KG1 (cell line): ENCODE data around the gene GALNT12.

ENCODE experiments used
- DNase-seq: peaks from one replicate; lab custom pipeline; 2025; lab: John Stamatoyannopoulos, UW

Gene GALNT12, protein sequence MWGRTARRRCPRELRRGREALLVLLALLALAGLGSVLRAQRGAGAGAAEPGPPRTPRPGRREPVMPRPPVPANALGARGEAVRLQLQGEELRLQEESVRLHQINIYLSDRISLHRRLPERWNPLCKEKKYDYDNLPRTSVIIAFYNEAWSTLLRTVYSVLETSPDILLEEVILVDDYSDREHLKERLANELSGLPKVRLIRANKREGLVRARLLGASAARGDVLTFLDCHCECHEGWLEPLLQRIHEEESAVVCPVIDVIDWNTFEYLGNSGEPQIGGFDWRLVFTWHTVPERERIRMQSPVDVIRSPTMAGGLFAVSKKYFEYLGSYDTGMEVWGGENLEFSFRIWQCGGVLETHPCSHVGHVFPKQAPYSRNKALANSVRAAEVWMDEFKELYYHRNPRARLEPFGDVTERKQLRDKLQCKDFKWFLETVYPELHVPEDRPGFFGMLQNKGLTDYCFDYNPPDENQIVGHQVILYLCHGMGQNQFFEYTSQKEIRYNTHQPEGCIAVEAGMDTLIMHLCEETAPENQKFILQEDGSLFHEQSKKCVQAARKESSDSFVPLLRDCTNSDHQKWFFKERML

DNA sequence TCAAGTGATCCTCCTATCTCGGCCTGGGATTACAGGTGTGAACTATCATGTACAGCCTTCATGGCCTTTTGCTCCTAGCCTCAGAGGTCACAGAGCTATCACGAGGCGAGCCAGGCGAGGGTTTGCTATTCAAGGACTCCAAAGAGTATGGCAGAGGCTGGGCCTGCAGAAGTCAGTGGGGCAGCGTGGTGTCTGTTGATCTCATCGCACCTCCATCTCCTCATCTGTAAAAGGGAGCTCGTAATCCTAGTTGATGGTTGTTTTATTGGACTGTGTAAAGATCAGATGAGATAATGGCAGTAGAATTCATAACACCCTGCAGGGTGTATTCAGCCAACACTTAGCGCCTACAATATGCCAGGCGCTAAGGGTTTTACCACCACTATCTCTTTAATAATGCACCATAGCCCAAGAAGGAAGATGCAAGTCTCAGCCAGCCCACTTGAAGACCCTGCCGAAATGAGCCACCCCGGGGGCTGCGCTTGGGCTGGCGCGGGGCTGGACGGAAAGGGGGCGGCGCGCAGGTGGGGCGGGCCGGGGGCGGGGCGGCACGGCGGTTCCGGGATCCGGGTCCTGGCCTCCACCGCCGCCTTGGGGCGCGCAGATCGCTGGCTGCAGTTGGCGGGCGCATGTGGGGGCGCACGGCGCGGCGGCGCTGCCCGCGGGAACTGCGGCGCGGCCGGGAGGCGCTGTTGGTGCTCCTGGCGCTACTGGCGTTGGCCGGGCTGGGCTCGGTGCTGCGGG is at the start of gene GALNT12:
TSS of gene GALNT12 (plus strand) at position 601 of the 744 bp plus-strand sequence. CDS start at position 630, 29 bp downstream.
- DNase-seq, result no peak

- DNase-seq, result no peak
These were observed 47.2 kb upstream of the GALNT12 start for GRCh38 chr9:98760231-98760630.

DNA sequence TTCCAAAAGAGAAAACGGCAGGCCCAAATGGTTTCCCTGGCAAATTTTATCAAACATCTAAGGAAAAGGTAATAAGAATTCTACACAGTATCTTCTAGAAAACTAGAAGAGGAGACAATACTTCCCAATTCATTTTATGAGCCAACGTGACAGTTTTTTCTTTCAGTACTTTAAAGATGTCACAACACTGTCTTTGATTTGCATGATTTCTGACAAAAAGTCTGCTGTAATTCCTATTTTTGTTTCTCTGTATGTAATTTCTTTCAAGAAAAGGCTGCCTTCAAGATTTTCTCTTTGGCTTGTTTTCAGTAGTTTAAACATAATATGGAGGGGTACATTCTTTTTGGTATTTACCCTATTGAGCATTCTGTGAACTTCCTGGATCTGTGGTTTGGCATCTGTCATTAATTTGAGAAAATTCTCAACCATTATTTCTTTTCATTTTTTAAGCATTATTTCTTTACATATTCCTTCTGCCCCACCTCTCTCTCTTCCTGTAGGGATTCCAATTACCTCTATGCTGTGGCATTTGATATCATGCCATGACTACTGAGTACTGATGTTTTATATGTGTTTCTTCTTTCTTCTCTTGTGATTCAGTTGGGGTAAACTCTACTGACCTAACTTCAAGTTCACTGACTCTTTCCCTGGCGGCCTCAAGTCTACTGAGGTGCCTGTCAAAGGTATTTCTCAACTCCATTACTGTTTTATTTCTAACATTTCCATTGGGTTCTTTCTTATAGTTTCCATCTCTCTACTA is 43.3 kb upstream of the GALNT12 start:
- DNase-seq, result no peak

DNA sequence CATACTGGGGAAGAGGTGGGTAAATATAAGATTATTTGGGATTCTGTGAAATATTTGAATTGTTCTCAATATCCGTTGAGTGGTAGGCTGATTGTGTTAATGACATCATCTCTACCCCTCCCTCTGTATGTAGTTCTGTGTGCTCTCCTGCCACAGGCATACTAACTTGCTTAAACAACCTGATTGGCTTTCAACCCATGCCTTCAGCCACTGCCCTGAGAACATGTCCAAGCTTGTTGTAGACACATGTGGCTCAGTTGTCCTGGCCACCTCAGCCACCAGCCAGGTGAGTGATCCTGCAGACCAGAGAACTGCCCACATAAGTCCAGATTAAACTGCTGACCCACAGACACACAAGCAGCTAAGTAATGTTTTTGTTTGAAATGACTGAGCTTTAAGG is 42.2 kb upstream of the GALNT12 start:
- no peak for DNase-seq

DNA sequence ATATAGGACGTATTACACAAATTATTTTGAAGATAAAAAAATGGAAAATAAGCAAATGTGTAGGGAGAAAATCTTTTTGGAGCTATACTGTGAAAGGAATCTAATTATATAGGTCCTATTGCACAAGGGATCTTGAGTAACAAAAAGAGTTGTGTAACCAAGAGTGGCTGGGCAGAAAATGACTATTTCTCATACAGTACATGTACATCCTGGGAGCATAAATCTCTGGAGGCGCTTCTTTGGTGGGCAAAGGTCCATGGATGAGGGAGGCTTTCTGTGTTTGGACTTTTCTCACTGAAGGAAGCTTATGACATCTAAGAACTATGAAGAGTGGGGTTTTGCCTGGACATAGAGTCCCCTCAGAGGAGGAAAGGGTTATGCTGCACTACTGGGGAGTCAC is 40.9 kb upstream of the GALNT12 start:
- DNase-seq, result no peak

DNA sequence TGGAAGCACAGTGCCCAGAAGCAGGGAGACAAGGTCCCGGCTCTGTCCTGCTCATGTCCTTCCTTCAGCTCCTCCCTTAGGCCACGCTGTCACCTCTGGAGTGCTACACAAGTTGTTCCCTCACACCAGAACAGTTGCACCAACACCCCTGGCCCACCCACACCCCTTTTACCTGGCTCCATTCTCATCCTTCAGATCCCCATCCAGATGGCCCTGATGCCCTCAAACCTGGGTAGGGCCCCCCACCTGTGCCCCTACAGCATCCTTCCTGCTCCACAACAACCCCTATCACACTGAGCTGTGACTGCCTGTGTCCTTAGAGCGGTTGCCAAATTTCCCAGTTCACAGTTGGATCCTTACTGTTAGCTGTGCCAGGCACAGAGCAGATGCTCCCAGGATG is 40.3 kb upstream of the GALNT12 start:
- DNase-seq, result no peak

GRCh38 chr9:98767915-98768314 is 39.6 kb upstream of the GALNT12 start:
- DNase-seq, result no peak

DNA sequence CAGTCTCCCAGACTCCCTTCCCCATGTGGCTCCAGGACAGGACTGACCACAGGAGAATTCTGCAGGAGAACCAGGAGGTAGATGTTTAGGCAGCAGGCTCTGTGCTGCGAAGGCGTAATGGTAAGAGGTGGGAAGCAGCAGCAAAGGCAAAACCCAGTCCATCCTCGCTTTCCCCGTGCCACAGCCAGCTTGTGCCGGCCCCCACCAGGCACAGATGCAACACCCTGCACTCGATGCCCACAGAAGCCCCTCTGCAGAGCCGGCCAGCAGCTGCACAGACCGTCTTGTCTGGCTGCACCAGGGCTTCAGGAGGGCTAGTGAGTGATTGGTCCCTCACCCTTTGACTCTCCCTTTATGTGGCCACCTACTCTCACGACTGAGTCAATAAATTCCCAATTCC is 39.1 kb upstream of the GALNT12 start:
- DNase-seq, result no peak

GRCh38 chr9:98770717-98771116 is 36.8 kb upstream of the GALNT12 start:
- no peak for DNase-seq

GRCh38 chr9:98771209-98771874 is 36.1 kb upstream of the GALNT12 start:
- DNase-seq, result no peak

DNA sequence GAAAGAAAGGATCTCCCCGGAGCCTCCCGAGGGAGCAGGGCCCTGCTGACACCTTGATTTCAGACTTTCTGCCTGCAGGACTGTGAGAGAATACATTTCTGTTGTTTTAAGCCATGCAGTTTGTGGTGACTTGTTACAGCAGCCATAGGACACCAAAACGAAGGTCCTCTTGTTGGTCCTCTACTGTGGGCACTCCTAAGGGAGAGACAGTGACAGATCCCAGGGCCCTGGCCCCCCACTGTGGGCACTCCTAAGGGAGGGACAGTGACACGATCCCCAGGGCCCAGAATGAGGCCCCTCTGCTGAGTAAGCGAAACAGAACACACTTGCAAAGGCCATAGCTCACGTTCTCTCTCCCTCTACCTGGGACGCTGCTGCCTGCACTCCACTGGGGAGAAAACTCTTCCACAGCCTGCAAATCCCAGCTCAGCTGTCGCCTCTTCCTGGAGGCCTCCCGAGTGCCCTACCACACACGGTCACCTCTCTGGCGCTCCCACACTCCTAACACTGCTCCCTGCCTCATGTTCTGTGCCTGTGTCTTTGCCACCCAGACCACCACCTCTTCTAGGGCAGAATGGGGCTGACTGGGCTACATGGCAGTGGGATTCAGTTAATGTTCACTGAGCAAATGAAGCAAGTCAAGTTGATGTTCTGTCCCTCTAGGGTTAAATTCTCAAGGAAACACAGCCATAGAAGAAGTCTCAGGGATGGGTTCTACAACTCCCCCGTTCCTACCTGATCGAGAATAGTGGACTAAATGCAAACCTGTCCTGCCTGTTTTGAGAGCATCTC is 34.9 kb upstream of the GALNT12 start:
- no peak for DNase-seq

DNA sequence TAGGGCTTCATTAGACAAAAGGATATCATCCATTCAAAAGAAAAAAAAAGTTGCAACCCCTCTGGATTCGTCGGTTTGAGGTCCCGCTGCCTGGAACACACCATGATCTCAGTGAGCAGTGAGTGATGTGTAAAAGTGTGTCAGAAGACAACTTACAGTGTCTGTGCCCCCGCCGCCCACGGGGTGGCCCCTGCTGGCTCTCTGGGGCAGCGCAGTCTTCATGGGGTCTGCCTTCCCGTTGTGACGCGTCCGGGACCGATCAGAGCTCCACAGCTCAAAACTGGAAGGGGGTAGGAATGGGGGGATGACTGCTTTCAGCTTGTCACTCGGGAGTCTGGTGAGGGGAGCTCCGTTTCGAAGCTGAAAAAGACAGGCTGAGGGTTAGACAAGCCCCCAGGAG is 33.7 kb upstream of the GALNT12 start:
- DNase-seq, result no peak

DNA sequence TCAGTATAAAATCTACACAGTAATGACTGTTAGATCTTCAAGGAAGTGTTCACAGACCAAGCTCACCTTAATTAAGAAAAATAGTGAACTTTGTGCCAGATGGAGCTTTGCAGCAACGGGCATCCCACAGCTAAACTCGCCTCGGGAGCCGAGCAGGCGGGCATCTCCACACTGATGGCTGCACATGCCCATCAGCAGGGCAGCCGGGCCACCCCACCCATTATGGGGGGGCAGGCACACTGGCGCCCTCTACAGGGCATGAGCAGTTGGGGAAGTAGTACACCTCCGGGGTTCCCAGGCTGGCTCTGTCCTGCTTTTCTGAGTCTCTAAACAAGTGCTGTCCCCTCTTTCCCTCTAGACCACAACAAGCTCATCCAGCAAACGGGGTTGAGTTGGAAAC is 32.7 kb upstream of the GALNT12 start:
- no peak for DNase-seq

DNA sequence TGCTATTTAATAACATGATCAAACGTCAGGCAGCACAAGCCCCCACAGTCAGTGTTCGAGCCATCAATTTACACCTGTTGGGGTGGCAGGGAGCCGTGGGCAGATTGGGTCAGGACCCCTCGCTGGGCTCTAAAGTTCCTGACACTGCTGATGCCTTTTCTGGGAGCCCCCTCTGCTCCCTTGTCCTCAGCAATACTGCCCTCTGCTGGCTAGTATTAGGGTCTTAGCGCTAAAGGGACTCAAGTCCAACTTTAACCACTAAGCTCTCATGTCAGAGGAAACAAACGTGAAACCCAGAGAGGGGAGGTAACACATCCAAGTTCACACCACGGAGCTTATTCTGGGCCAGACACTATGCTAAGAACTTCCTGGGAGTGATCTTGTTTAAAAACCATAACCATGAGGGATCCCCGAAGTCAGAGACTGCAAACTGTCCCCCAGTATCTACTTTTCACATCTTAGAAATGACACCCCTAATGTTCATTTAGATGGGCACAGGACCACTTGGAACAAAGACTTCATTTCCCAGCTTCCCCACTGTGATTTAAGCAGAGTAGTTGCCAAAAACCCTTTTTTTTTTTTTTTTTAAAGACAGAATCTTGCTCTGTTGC is 31.5 kb upstream of the GALNT12 start:
- peak; percentile 28 for DNase-seq

DNA sequence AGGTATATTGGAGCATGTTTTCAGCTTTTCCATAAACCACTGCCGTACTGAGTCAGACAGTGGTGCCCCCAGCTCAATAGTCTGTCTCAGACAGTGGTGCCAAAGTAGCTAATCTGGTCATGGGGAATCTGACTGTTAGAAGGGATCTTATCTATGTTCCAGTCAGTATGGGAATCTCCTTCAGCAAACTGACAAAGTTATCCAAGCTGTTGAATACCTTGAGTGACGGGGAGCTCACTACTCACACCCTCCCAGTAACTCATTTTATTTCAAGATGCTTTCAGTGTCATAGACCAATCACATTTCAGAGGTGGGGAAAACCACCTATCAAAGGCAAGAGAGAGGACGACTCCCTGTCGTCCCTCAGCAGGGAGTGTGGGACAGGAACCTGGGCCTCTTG is 29.9 kb upstream of the GALNT12 start:
- DNase-seq, result no peak

- no peak for DNase-seq
These were observed 29.2 kb upstream of the GALNT12 start for GRCh38 chr9:98778251-98778650.

GRCh38 chr9:98778711-98779530 is 28.5 kb upstream of the GALNT12 start:
- no peak for DNase-seq

DNA sequence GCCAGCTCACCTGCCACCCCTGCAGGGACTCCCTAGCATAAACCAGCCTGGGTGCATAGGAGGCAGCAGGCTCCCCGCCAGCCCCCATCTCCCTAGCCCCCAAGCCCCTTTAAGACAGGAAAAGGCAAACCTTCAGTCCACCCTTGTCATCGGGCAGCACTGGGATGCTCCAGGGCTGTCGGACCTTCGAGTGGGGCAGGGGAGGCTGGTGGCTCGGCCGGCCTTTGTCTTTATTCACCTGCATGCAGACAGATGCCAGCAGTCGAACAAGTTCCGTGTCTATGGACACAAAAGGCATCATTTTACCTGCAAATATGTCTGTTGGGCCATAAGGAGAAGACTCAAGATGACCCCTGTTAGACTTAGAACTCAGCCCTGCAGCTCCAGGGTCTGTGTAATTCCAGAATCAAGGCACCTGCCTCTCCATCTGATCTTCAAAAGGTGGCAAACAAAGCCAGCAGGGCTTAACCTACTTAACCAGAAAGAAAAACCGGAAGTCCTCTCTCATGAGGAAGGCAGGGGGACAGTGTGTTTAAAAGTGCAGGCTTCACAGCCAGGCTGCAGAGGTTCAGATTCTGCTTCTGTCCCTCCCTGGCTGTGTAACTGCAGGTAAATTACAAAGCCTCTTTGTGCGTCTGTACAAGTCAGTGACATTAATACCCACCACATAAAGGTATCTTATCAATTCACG is 27.3 kb upstream of the GALNT12 start:
- DNase-seq, result no peak
